GM10266 (cell line): ENCODE measurements around the gene PDAP1.

Experiments
- DNase-seq: peaks from one replicate; pipeline ENCODE4 v3.0.0; 2012; ENCODE audit errors: extremely low spot score
- CTCF ChIP-seq: IDR thresholded peaks from 2 replicates; pipeline ENCODE4 v1.5.1; 2012; ENCODE audit warnings: mild to moderate bottlenecking, low read depth; ENCODE audit not compliant: control insufficient read depth, insufficient read depth; ENCODE audit errors: missing control alignments

PDAP1 gene

DNA sequence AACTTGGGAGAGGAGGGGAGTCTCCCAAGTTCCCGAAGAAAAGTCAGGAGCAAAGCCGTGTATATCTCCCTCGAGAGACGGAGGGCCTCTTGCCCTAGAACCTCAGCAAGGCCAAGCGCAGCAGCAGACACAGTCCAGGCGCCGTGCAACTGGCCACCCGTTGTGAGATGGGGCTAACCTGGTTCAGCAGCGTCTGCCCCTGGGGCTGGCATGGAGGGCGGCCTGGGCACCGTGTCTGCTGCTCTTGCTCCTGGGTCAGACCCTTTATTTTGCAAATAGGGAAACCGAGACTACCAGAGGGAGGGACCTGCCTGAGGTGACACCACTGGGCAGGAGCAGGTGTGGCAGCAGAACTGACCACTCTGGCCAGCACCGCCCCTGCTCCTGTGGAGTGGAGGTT is 44.1 kb upstream of the PDAP1 start:
- no peak for TF ChIP-seq CTCF
- no peak for DNase-seq

DNA sequence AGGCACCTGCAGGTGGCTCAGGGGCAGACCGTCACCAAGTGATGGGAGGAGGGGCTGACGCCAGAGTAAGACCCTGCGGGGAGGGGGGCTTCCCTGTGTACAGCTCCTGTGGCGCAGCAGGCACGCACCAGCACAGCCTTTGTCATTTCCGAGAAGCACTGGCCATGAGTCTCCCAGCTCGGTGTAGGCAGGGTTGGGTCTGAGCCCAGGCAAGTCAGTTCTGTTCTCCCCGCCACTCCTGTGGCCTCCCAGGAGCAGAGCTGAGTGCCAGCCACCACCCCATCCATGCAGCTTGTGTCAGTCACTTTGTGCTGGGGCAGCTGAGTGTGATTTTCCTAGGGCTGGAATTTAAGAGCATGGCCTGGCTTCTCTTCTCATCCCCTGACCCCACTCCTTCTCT is 43.5 kb upstream of the PDAP1 start:
- no peak for DNase-seq
- no peak for TF ChIP-seq CTCF

DNA sequence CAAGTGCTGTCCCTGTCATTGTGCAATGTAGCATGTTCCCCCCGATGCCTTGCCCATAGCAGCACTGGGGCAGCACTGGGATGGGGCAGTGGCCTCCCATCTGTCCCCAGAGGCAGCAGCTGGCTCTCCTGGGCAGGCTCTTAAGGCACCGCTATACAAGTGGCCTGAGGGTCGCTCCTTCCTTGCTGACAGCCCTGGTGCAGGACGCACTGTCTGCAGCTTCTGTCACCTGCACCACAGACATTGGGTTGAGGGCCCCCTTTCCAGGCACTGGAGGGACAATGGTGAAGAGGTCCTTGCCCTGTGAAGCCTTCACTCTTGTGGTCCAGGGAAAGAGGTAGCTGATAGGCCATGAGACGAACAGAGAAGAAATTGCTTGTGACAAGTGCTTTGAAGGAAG is 40.9 kb upstream of the PDAP1 start:
- DNase-seq = no peak
- TF ChIP-seq CTCF = no peak

DNA sequence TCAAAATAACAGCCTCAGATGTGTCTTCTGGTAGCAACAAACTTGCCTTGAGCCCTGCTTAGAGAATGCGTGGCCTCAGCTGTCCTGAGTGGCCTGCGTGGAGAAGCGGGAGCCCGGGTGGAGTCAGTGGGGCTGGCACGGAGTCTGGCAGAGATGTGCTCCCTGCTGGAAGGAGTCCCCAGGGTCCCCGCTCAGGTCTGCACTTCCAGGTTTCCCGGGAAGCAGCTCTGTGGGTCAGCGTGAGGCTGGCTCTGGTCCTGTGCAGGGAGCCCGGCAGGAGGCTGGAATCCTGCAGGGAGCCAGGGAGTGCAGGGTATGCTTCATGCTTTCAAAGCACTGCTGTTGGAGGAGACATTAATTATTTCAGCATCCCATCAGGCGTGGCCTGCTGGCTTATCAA is 40.5 kb upstream of the PDAP1 start:
- TF ChIP-seq CTCF = no peak
- DNase-seq = no peak

DNA sequence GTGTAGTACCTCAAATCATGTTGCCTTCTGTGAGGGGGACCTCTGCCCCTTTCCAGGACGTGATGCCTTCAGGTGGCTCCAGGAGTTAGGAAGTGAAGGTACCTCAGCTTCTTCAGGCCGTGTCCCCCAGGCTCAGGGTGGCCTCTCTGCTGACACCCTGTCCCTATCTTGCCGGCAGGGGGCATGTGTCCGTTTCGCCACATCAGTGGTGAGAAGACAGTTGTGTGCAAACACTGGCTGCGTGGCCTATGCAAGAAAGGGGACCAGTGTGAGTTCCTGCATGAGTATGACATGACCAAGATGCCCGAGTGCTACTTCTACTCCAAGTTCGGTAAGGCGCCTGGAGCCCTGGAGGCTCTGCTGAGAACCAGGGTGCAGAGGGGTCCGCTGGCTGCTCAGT is 39.5 kb upstream of the PDAP1 start:
- DNase-seq = no peak
- TF ChIP-seq CTCF = peak; percentile 39

DNA sequence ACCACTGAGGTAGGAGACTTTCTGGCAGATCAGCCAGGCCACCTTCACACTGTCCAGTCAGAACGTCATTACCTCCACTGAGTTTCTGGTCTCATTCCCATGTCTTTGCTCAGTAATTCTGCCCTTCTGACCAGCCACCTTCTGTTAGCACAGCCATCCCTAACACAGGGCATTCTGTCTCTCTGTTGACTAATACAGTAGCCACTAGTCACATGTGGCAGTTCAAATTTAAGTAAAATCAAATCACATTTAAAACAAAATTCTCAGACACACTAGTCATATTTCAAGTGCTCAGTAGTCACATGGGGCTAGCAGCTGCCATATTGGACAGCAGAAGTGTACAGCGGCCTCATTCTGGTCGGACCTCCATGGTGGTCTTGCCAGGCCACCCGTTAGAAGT is 37.7 kb upstream of the PDAP1 start:
- TF ChIP-seq CTCF = no peak
- no peak for DNase-seq

- TF ChIP-seq CTCF = no peak
- DNase-seq = no peak
These were observed 31.8 kb upstream of the PDAP1 start for GRCh38 chr7:99440195-99440594.
